Measurements from ENCODE around the gene RNF39. TPM values are rescaled to one million over a fixed set of nuclear protein-coding genes. Genes with fewer than 3 reads are reported as not detected.

The RNF39 gene
- polyA plus RNA-seq, 3 donors = 1.3 to 1.7 (median 1.5) TPM

DNA sequence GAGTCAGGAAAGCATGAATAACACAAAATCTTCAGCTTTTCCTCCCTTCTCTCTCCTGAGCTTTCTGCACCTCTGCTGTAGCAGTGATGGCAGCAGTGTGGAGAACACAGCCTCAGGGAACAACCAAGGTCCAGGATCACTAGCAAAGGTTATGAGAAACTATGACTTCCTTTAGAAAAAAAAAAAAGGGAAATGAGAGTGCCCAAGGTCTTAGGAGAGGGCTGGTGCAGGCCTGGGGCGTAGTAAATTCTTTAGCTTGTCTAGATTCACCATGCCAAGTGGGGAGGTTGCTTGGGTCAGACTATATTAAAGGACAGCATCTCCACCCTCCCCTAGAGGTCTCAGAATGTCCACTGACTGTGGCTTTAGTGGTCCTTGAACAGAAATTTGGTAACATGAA lies 54.9 kb downstream of the RNF39 start:
- DNase-seq (ENCODE audit: low read depth in 3 of 3, low spot score in 2 of 3) = no peak

Other genes starting within 250 kb of the RNF39 start
- 10 to 100 TPM in 1 of 3 donors, 1 to 10 TPM in 1, under 1 TPM in 1; 0.51 to 17.0 (median 6.2) TPM for gene HLA-G, start 247.9 kb downstream of the RNF39 start, polyA plus RNA-seq (ENCODE audit: insufficient read length in 3 of 3)
- gene HLA-A, start 133.2 kb downstream of the RNF39 start, polyA plus RNA-seq (ENCODE audit: insufficient read length in 3 of 3) = 100 to 1,000 TPM; 154 to 222 (median 202) TPM
- 10 to 100 TPM; 38.7 to 46.4 (median 43.4) TPM for gene POLR1H, start 14.5 kb downstream of the RNF39 start, polyA plus RNA-seq (ENCODE audit: insufficient read length in 3 of 3)
- gene PPP1R11, start 8.6 kb downstream of the RNF39 start, polyA plus RNA-seq (ENCODE audit: insufficient read length in 3 of 3) = 10 to 100 TPM; 65.9 to 70.4 (median 66.3) TPM
- under 1 TPM in 1 of 3 donors, not detected in 2; 0.26 TPM for gene TRIM31, start 37.3 kb upstream of the RNF39 start, polyA plus RNA-seq (ENCODE audit: insufficient read length in 3 of 3)
- under 1 TPM in 2 of 3 donors, not detected in 1; 0.07 to 0.10 TPM for gene TRIM40, start 60.4 kb upstream of the RNF39 start, polyA plus RNA-seq (ENCODE audit: insufficient read length in 3 of 3)
- gene TRIM10, start 85.4 kb upstream of the RNF39 start, polyA plus RNA-seq (ENCODE audit: insufficient read length in 3 of 3) = under 1 TPM; 0.36 to 0.82 (median 0.47) TPM
- under 1 TPM; 0.19 to 0.28 (median 0.26) TPM for gene TRIM15, start 87.8 kb upstream of the RNF39 start, polyA plus RNA-seq (ENCODE audit: insufficient read length in 3 of 3)
- gene TRIM26, start 137.6 kb upstream of the RNF39 start, polyA plus RNA-seq (ENCODE audit: insufficient read length in 3 of 3) = 10 to 100 TPM; 33.3 to 36.5 (median 35.3) TPM